Neural progenitor cell (in vitro differentiated cells): ENCODE measurements around the gene CCDC102B. TPM values are rescaled to one million over a fixed set of nuclear protein-coding genes. Genes with fewer than 3 reads are reported as not detected.

Experiments used
- DNase-seq: peaks from one replicate; pipeline ENCODE4 v3.0.0-alpha.2; 2016; ENCODE audit warnings: low spot score
- H2AFZ ChIP-seq: fragments of 200-600 bp; sonication (generic); replicated peaks from 2 replicates; pipeline ENCODE4 v1.6.1; 2016; ENCODE audit warnings: antibody characterized with exemption
- H3F3A ChIP-seq: fragments of 200-600 bp; sonication (generic); 2 replicates; pipeline ENCODE4 v1.6.1; 2016; ENCODE audit warnings: antibody characterized with exemption, low read depth
- H3K27ac ChIP-seq: fragments of 200-600 bp; sonication (generic); 2 replicates; pipeline ENCODE4 v1.5.1; 2016; ENCODE audit warnings: mild to moderate bottlenecking
- H3K27me3 ChIP-seq: fragments of 200-600 bp; sonication (generic); 2 replicates; pipeline ENCODE4 v1.6.1; 2016; ENCODE audit warnings: mild to moderate bottlenecking, moderate library complexity
- H3K36me3 ChIP-seq: fragments of 200-600 bp; sonication (generic); 2 replicates; pipeline ENCODE4 v1.5.1; 2016
- H3K4me1 ChIP-seq: fragments of 200-600 bp; sonication (generic); 2 replicates; pipeline ENCODE4 v1.6.1; 2016; ENCODE audit warnings: mixed run types
- H3K4me2 ChIP-seq: fragments of 200-600 bp; sonication (generic); 2 replicates; pipeline ENCODE4 v1.6.1; 2016
- H3K4me3 ChIP-seq: fragments of 200-600 bp; sonication (generic); 2 replicates; pipeline ENCODE4 v1.5.1; 2016
- H3K79me2 ChIP-seq: fragments of 200-600 bp; sonication (generic); 2 replicates; pipeline ENCODE4 v1.6.1; 2016; ENCODE audit warnings: low read depth
- H3K9ac ChIP-seq: fragments of 200-600 bp; sonication (generic); 2 replicates; pipeline ENCODE4 v1.6.1; 2016
- H3K9me3 ChIP-seq: fragments of 200-600 bp; sonication (generic); 2 replicates; pipeline ENCODE4 v1.5.1; 2016; ENCODE audit warnings: low read depth
- H4K20me1 ChIP-seq: fragments of 200-600 bp; sonication (generic); 2 replicates; pipeline ENCODE4 v1.6.1; 2016; ENCODE audit warnings: low read depth
- H3K27ac Mint-ChIP-seq: 3 replicates; pipeline ENCODE4 v1.8.0; 2021; ENCODE audit warnings: mixed read lengths
- H3K27me3 Mint-ChIP-seq: 2 replicates; pipeline ENCODE4 v1.8.0; 2022; ENCODE audit warnings: low read depth, mild to moderate bottlenecking, inconsistent platforms, moderate library complexity, mixed read lengths; ENCODE audit not compliant: insufficient read depth
- H3K36me3 Mint-ChIP-seq: 3 replicates; pipeline ENCODE4 v1.8.0; 2021; ENCODE audit warnings: mixed read lengths
- H3K4me1 Mint-ChIP-seq: 3 replicates; pipeline ENCODE4 v1.8.0; 2021; ENCODE audit warnings: mixed read lengths
- H3K4me3 Mint-ChIP-seq: 3 replicates; pipeline ENCODE4 v1.8.0; 2021; ENCODE audit warnings: mild to moderate bottlenecking, moderate library complexity, mixed read lengths
- H3K9me3 Mint-ChIP-seq: 3 replicates; pipeline ENCODE4 v1.8.0; 2020; ENCODE audit warnings: mixed read lengths
- EZH2 ChIP-seq: fragments of 200-600 bp; sonication (generic); IDR thresholded peaks from 2 replicates; pipeline ENCODE4 v1.6.1; 2017; ENCODE audit warnings: antibody characterized with exemption, mild to moderate bottlenecking, moderate library complexity
- EZH2phosphoT487 ChIP-seq: fragments of 200-600 bp; sonication (generic); IDR thresholded peaks from 2 replicates; pipeline ENCODE4 v1.6.1; 2017; ENCODE audit warnings: antibody characterized with exemption
- total RNA-seq: library from RNA; depleted of rRNA; stranded (reverse); fragments of >200 nt; gene quantifications from 2 replicates; pipeline ENCODE4 v1.2.3, GENCODE V29; 2015; ENCODE audit warnings: low replicate concordance
- TF ChIP-seq, protein P1 (sequence below): fragments of 200-600 bp; sonication (generic); IDR thresholded peaks from 2 replicates; pipeline ENCODE4 v1.5.1; 2017; ENCODE audit warnings: antibody characterized with exemption, mild to moderate bottlenecking

CCDC102B gene
- total RNA-seq, 1 donor from 2014 or later = 26.2 TPM

- TF ChIP-seq EZH2 (no peak), EZH2phosphoT487 (no peak)
- TF ChIP-seq, protein P1, sequence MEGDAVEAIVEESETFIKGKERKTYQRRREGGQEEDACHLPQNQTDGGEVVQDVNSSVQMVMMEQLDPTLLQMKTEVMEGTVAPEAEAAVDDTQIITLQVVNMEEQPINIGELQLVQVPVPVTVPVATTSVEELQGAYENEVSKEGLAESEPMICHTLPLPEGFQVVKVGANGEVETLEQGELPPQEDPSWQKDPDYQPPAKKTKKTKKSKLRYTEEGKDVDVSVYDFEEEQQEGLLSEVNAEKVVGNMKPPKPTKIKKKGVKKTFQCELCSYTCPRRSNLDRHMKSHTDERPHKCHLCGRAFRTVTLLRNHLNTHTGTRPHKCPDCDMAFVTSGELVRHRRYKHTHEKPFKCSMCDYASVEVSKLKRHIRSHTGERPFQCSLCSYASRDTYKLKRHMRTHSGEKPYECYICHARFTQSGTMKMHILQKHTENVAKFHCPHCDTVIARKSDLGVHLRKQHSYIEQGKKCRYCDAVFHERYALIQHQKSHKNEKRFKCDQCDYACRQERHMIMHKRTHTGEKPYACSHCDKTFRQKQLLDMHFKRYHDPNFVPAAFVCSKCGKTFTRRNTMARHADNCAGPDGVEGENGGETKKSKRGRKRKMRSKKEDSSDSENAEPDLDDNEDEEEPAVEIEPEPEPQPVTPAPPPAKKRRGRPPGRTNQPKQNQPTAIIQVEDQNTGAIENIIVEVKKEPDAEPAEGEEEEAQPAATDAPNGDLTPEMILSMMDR = no peak
- H3K27ac ChIP-seq = no peak overlapping the region
- DNase-seq = no peak
These were observed 89.5 kb downstream of the CCDC102B start for GRCh38 chr18:68887410-68887809.

DNA sequence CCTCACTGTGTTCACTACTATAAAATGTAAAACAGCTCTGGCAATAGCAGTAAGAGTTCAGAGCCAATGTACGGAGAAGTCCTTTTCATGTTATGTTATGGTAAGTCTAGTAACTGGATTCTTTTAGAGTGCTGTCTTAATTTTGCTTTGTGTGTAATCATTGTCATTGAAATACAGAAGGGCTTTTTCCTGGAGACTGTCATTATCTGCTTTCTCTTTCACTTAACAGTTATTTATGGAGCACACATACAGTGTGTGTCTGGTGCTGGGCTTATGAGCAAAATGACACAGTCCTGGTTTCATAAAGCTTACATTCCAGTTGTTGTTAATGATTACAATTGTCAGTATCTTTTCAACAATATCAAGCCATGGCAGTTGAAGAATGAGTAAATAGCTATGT is 95.5 kb downstream of the CCDC102B start:
- Mint-ChIP-seq H3K4me1 (peaks cover 2% of the 10 kb centered on the region), H3K9me3 (no peaks in the 10 kb centered on the region), H3K27ac (no peak overlapping the region), H3K36me3 (no peaks in the 10 kb centered on the region), H3K27me3 (no peaks in the 10 kb centered on the region), H3K4me3 (no peak overlapping the region)
- Histone ChIP-seq H3K4me1 (no peaks in the 10 kb centered on the region), H3K79me2 (no peaks in the 10 kb centered on the region), H3K27ac (no peak overlapping the region), H3K36me3 (no peaks in the 10 kb centered on the region), H3F3A (no peaks in the 10 kb centered on the region), H3K4me3 (no peak overlapping the region), H3K9me3 (no peaks in the 10 kb centered on the region), H3K27me3 (no peaks in the 10 kb centered on the region), H2AFZ (no peak overlapping the region), H3K4me2 (no peak overlapping the region), H4K20me1 (no peaks in the 10 kb centered on the region), H3K9ac (no peak overlapping the region)
- TF ChIP-seq, protein P1 = no peak
- no peak for DNase-seq

More at GRCh38 chr18:68887410-68887809, 89.5 kb downstream of the CCDC102B start:
- no peak overlapping the region for H3K4me3 ChIP-seq
- Mint-ChIP-seq H3K27ac (no peak overlapping the region), H3K4me1 (no peaks in the 10 kb centered on the region), H3K27me3 (no peaks in the 10 kb centered on the region), H3K36me3 (no peaks in the 10 kb centered on the region), H3K9me3 (no peaks in the 10 kb centered on the region), H3K4me3 (no peak overlapping the region)
- H3K9ac ChIP-seq = no peak overlapping the region
- H3K9me3 ChIP-seq = no peaks in the 10 kb centered on the region
- H2AFZ ChIP-seq = no peak overlapping the region
- no peaks in the 10 kb centered on the region for H3K79me2 ChIP-seq
- H3K36me3 ChIP-seq = no peaks in the 10 kb centered on the region
- no peaks in the 10 kb centered on the region for H4K20me1 ChIP-seq
- H3F3A ChIP-seq = no peaks in the 10 kb centered on the region
- no peaks in the 10 kb centered on the region for H3K4me1 ChIP-seq
- no peaks in the 10 kb centered on the region for H3K27me3 ChIP-seq
- H3K4me2 ChIP-seq = no peak overlapping the region

- H3K27ac Mint-ChIP-seq = no peak overlapping the region
- Histone ChIP-seq H2AFZ (no peak overlapping the region), H3K4me3 (no peak overlapping the region), H3F3A (no peaks in the 10 kb centered on the region), H3K79me2 (no peaks in the 10 kb centered on the region), H4K20me1 (no peaks in the 10 kb centered on the region), H3K4me2 (no peak overlapping the region), H3K9ac (no peak overlapping the region), H3K4me1 (no peaks in the 10 kb centered on the region), H3K9me3 (no peaks in the 10 kb centered on the region), H3K27ac (no peak overlapping the region), H3K36me3 (no peaks in the 10 kb centered on the region), H3K27me3 (no peaks in the 10 kb centered on the region)
- H3K36me3 Mint-ChIP-seq = no peaks in the 10 kb centered on the region
- H3K9me3 Mint-ChIP-seq = no peaks in the 10 kb centered on the region
- no peak overlapping the region for H3K4me3 Mint-ChIP-seq
- H3K4me1 Mint-ChIP-seq = peaks cover 2% of the 10 kb centered on the region
- TF ChIP-seq EZH2 = no peak
- DNase-seq = no peak
- no peaks in the 10 kb centered on the region for H3K27me3 Mint-ChIP-seq
These were observed 99.4 kb downstream of the CCDC102B start for GRCh38 chr18:68897286-68897685.

DNA sequence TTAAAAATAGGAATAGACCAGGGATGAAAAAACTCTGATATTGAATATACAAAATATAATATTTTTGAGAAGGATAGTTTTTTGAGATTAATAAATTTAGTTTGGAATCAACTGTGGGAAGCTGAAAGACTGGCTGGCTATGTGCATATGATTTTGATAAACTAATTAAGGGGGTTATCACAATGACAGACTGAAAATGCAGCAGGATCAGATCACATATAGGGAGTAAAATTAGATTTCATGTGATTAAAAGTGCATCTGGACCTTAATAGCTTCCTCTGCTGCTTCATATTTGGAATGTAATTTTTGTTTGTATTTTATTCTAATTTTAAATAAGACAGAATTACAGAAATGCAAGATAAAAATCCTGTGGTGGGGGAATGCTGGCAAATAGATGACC is 111.7 kb downstream of the CCDC102B start:
- Histone ChIP-seq H2AFZ (no peak overlapping the region), H3K4me1 (no peaks in the 10 kb centered on the region), H4K20me1 (no peaks in the 10 kb centered on the region), H3K9ac (no peak overlapping the region), H3K27ac (no peak overlapping the region), H3K36me3 (no peaks in the 10 kb centered on the region), H3K9me3 (no peaks in the 10 kb centered on the region), H3F3A (no peaks in the 10 kb centered on the region), H3K79me2 (no peaks in the 10 kb centered on the region), H3K4me3 (no peak overlapping the region), H3K27me3 (no peaks in the 10 kb centered on the region), H3K4me2 (no peak overlapping the region)
- no peak for DNase-seq
- Mint-ChIP-seq H3K27me3 (no peaks in the 10 kb centered on the region), H3K4me3 (no peak overlapping the region), H3K9me3 (no peaks in the 10 kb centered on the region), H3K4me1 (no peaks in the 10 kb centered on the region), H3K27ac (no peak overlapping the region), H3K36me3 (no peaks in the 10 kb centered on the region)
- TF ChIP-seq, protein P1 = no peak
- TF ChIP-seq EZH2 = no peak
- no peak for TF ChIP-seq EZH2phosphoT487
